ENCODE measurements around the gene FAAP20.
A peak's percentile ranks its signal among the peaks of the same experiment; 100 is the strongest.

Gene FAAP20

DNA sequence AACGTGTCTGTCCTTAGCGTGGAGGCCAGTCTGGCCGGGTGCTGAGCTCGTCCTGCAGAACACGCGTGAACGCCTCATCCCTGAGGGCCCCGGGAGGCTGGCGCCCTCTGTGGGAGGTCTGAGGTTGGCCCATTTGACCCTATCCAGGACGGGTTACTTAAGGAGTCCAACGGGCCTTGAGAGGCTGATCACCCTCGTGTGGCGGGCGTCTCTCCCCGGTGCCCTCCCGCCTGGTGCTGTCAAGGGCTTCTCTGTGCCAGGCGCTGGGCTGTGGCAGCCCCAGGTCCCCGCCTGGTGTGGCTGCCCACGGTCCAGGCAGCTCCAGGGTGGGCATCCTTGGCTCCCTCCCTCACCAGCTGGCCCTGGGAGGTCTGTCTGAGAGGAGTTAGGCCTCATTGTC, 43.2 kb upstream of the FAAP20 start:
- H3K18ac ChIP-seq (ENCODE audit: low read length), result no peak overlapping the region
- no peak for DNase-seq
- no CpG with 5 or more reads among the region's 19 CpGs for WGBS (ENCODE audit: extremely low coverage, insufficient coverage, insufficient read length)

DNA sequence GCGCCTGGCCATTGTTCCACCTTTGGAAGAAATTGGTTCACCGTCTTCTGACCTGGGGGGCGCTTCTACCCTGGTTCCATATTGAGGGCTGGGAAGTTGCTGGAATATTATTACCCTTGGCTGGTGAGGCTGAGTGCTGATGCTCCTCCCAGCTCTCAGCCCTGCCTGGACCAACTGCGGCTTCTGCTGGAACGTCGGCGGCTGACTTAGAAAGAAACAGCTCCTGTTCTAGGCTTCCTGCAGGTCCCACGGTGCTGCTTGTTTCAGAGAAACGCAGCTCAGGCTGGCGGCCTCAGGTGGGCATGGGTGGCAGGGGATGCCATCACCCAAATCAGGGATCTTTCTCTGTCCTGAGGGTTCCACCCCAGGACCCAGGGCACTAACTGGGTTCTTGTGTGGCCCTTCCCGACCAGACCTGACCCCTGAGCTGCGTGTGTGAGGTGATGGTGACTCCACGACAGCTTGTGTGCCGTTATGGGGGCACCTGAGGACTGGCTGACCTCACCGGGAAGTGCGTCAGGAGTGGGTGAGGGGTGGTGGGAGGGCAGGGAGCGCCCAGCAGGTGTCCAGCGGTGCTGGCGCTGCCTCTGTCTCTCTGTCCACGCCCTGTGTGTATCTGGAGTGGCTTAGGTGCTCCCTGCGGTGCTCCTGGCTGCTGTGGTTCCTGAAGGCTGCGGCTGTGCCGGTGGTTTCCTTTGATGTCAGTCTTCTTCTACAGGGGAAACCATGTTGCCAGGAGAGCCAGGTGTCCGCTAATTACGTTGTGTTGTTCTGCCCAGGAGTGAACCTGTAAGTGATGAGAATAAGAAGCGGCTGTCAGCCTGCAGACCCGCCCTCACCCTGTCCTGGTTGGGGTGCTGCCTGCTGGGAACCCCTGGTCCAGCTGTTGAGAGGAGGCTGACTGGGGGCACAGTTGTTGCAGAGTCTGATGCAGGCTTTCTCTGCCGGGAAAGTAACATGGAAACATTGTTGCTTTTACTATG, 42.4 kb upstream of the FAAP20 start:
- Histone ChIP-seq H3K9ac (ENCODE audit: low read length) (no peak overlapping the region), H2BK5ac (ENCODE audit: low read depth, low read length, poor library complexity) (no peak overlapping the region), H3K36me3 (ENCODE audit: control insufficient read depth in 1 of 2, insufficient read depth in 2 of 2, low read length in 2 of 2) (peaks cover 24 to 39% of the 10 kb centered on the region in 2 experiments), H3K27ac (ENCODE audit: low read depth, low read length) (no peak overlapping the region), H4K8ac (ENCODE audit: low read depth, low read length) (no peak overlapping the region), H3K4me1 (ENCODE audit: control insufficient read depth in 1 of 2, insufficient read depth in 2 of 2, low read length in 2 of 2) (peaks cover 36 to 39% of the 10 kb centered on the region in 2 experiments), H3K18ac (ENCODE audit: low read length) (no peak overlapping the region), H3K79me1 (ENCODE audit: low read length) (peaks cover 8% of the 10 kb centered on the region), H3K4me3 (ENCODE audit: low read depth, low read length) (no peak overlapping the region), H3K23ac (ENCODE audit: low read length) (no peak overlapping the region), H3K9me3 (ENCODE audit: insufficient read depth, low read depth, low read length) (peaks cover 1% of the 10 kb centered on the region), H3K4me2 (ENCODE audit: low read length) (no peak overlapping the region), H2BK120ac (ENCODE audit: insufficient read depth, low read length, poor library complexity) (no peak overlapping the region), H2BK12ac (ENCODE audit: low read length) (no peak overlapping the region), H3K79me2 (ENCODE audit: control insufficient read depth, insufficient read depth, low read length, poor library complexity) (peaks cover 79% of the 10 kb centered on the region), H3K27me3 (ENCODE audit: insufficient read depth, low read length) (no peaks in the 10 kb centered on the region), H4K12ac (ENCODE audit: low read depth, low read length) (no peak overlapping the region), H2AK5ac (ENCODE audit: low read length) (no peak overlapping the region), H3K4ac (ENCODE audit: low read depth, low read length) (peak overlapping the region; percentile 98), H3K14ac (ENCODE audit: low read length) (no peak overlapping the region), H2AFZ (ENCODE audit: insufficient read depth, low read length, poor library complexity) (peak overlapping the region; percentile 2), H4K91ac (ENCODE audit: low read depth, low read length) (no peak overlapping the region)
- no CpG with 5 or more reads among the region's 28 CpGs for WGBS (ENCODE audit: extremely low coverage, insufficient coverage, insufficient read length)
- DNase-seq, result no peak

More for the DNA sequence above, 43.2 kb upstream of the FAAP20 start:
- no peaks in the 10 kb centered on the region for H3K27me3 ChIP-seq (ENCODE audit: insufficient read depth, low read length)
- H3K23ac ChIP-seq (ENCODE audit: low read length), result no peak overlapping the region
- H4K12ac ChIP-seq (ENCODE audit: low read depth, low read length), result no peak overlapping the region
- H2BK120ac ChIP-seq (ENCODE audit: insufficient read depth, low read length, poor library complexity), result no peak overlapping the region
- no peak overlapping the region for H2BK12ac ChIP-seq (ENCODE audit: low read length)
- no peak overlapping the region for H2BK5ac ChIP-seq (ENCODE audit: low read depth, low read length, poor library complexity)
- no peak overlapping the region for H4K8ac ChIP-seq (ENCODE audit: low read depth, low read length)
- H3K27ac ChIP-seq (ENCODE audit: low read depth, low read length), result no peak overlapping the region
- peak overlapping the region; percentile 98 for H3K4ac ChIP-seq (ENCODE audit: low read depth, low read length)
- H2AFZ ChIP-seq (ENCODE audit: insufficient read depth, low read length, poor library complexity), result no peak overlapping the region
- peaks cover 28 to 31% of the 10 kb centered on the region in 2 experiments for H3K4me1 ChIP-seq (ENCODE audit: control insufficient read depth in 1 of 2, insufficient read depth in 2 of 2, low read length in 2 of 2)
- H3K4me2 ChIP-seq (ENCODE audit: low read length), result no peak overlapping the region
- no peak overlapping the region for H3K4me3 ChIP-seq (ENCODE audit: low read depth, low read length)
- H3K14ac ChIP-seq (ENCODE audit: low read length), result no peak overlapping the region
- H3K79me1 ChIP-seq (ENCODE audit: low read length), result peaks cover 8% of the 10 kb centered on the region
- H3K9me3 ChIP-seq (ENCODE audit: insufficient read depth, low read depth, low read length), result peaks cover 1% of the 10 kb centered on the region
- H3K36me3 ChIP-seq (ENCODE audit: control insufficient read depth in 1 of 2, insufficient read depth in 2 of 2, low read length in 2 of 2), result peaks cover 25 to 36% of the 10 kb centered on the region in 2 experiments
- no peak overlapping the region for H2AK5ac ChIP-seq (ENCODE audit: low read length)
- H4K91ac ChIP-seq (ENCODE audit: low read depth, low read length), result no peak overlapping the region
- peaks cover 75% of the 10 kb centered on the region for H3K79me2 ChIP-seq (ENCODE audit: control insufficient read depth, insufficient read depth, low read length, poor library complexity)
- no peak overlapping the region for H3K9ac ChIP-seq (ENCODE audit: low read length)

DNA sequence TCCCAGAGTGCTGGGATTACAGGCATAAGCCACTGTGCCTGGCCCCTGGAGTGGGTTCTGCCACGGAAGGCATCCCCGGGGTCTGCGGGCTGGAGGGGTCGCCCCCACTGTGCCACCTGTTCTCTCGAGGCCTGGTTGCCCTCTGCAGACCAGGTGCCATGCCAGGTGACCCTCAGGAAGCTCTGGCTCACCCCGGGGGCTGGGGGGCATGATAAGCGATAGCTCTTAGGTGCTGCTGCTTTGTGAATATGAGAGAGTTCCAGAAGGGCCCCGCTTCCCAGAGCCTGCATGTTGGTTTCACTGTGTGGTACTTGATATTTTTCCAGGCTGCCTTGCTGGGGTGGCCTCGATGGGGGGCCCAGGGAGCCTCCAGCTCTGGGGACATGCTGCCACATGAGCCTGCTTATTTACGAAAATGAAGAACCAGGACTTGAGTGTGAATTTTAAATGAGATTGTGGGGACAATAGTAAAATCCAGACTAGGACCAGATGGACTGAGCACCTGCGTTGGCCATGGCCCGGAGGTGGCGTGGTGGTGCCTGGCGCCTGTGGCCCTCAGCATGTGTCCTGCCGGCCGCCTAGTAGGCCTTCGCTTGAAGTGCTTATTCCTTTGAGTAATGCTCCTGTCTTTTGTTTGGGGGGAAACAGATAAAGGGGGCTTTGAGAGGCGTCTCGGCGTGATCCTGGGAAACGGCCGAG, 40.9 kb upstream of the FAAP20 start:
- Histone ChIP-seq H4K91ac (ENCODE audit: low read depth, low read length) (no peak overlapping the region), H3K4me3 (ENCODE audit: low read depth, low read length) (no peak overlapping the region), H3K36me3 (ENCODE audit: control insufficient read depth in 1 of 2, insufficient read depth in 2 of 2, low read length in 2 of 2) (peaks cover 13 to 30% of the 10 kb centered on the region in 2 experiments), H3K4me1 (ENCODE audit: control insufficient read depth in 1 of 2, insufficient read depth in 2 of 2, low read length in 2 of 2) (peaks cover 48 to 52% of the 10 kb centered on the region in 2 experiments), H3K18ac (ENCODE audit: low read length) (no peak overlapping the region), H3K23ac (ENCODE audit: low read length) (no peak overlapping the region), H3K79me1 (ENCODE audit: low read length) (peaks cover 8% of the 10 kb centered on the region), H3K27ac (ENCODE audit: low read depth, low read length) (no peak overlapping the region), H3K27me3 (ENCODE audit: insufficient read depth, low read length) (no peaks in the 10 kb centered on the region), H2BK5ac (ENCODE audit: low read depth, low read length, poor library complexity) (no peak overlapping the region), H3K4me2 (ENCODE audit: low read length) (no peak overlapping the region), H3K79me2 (ENCODE audit: control insufficient read depth, insufficient read depth, low read length, poor library complexity) (peaks cover 82% of the 10 kb centered on the region), H2BK12ac (ENCODE audit: low read length) (no peak overlapping the region), H2BK120ac (ENCODE audit: insufficient read depth, low read length, poor library complexity) (no peak overlapping the region), H2AK5ac (ENCODE audit: low read length) (no peak overlapping the region), H4K12ac (ENCODE audit: low read depth, low read length) (no peak overlapping the region), H4K8ac (ENCODE audit: low read depth, low read length) (no peak overlapping the region), H2AFZ (ENCODE audit: insufficient read depth, low read length, poor library complexity) (no peak overlapping the region), H3K9me3 (ENCODE audit: insufficient read depth, low read depth, low read length) (peaks cover 1% of the 10 kb centered on the region), H3K14ac (ENCODE audit: low read length) (no peak overlapping the region), H3K4ac (ENCODE audit: low read depth, low read length) (peak overlapping the region; percentile 23), H3K9ac (ENCODE audit: low read length) (no peak overlapping the region)
- no CpG with 5 or more reads among the region's 22 CpGs for WGBS (ENCODE audit: extremely low coverage, insufficient coverage, insufficient read length)
- DNase-seq, result no peak

DNA sequence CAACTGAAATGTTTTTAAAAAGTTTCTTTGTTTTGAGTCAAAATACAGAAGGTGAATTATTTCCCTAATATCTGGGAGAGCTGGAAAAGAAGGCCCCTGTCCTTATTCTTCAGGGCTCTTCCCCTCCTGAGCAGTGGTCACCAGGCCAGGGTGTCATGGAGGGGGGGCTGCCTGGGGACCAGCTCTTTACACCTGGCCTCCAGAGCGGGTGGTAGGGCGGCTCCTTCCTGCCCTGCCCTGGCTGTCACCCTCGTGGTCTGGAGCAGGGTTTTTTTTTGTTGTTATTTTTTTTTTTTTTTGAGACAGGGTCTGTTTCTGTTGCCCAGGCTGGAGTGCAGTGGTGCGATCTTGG, 40.2 kb upstream of the FAAP20 start:
- H3K27ac ChIP-seq (ENCODE audit: low read depth, low read length), result peak overlapping the region; percentile 31
- no peak overlapping the region for H3K4me3 ChIP-seq (ENCODE audit: low read depth, low read length)
- no peak for DNase-seq
- H3K9ac ChIP-seq (ENCODE audit: low read length), result no peak overlapping the region
- H3K36me3 ChIP-seq (ENCODE audit: control insufficient read depth in 1 of 2, insufficient read depth in 2 of 2, low read length in 2 of 2), result peaks cover 13 to 28% of the 10 kb centered on the region in 2 experiments
- no CpG with 5 or more reads among the region's 4 CpGs for WGBS (ENCODE audit: extremely low coverage, insufficient coverage, insufficient read length)
- peaks cover 85% of the 10 kb centered on the region for H3K79me2 ChIP-seq (ENCODE audit: control insufficient read depth, insufficient read depth, low read length, poor library complexity)
- no peaks in the 10 kb centered on the region for H3K27me3 ChIP-seq (ENCODE audit: insufficient read depth, low read length)
- peak overlapping the region; percentile 69 for H3K4ac ChIP-seq (ENCODE audit: low read depth, low read length)
- H3K79me1 ChIP-seq (ENCODE audit: low read length), result peaks cover 11% of the 10 kb centered on the region
- H4K12ac ChIP-seq (ENCODE audit: low read depth, low read length), result no peak overlapping the region
- no peak overlapping the region for H2BK12ac ChIP-seq (ENCODE audit: low read length)
- H3K9me3 ChIP-seq (ENCODE audit: insufficient read depth, low read depth, low read length), result peaks cover 1% of the 10 kb centered on the region
- H2AFZ ChIP-seq (ENCODE audit: insufficient read depth, low read length, poor library complexity), result no peak overlapping the region
- H3K23ac ChIP-seq (ENCODE audit: low read length), result no peak overlapping the region
- H4K91ac ChIP-seq (ENCODE audit: low read depth, low read length), result no peak overlapping the region
- no peak overlapping the region for H4K8ac ChIP-seq (ENCODE audit: low read depth, low read length)
- H2BK5ac ChIP-seq (ENCODE audit: low read depth, low read length, poor library complexity), result no peak overlapping the region
- H2AK5ac ChIP-seq (ENCODE audit: low read length), result no peak overlapping the region
- no peak overlapping the region for H3K18ac ChIP-seq (ENCODE audit: low read length)
- H3K14ac ChIP-seq (ENCODE audit: low read length), result no peak overlapping the region
- peaks cover 42 to 53% of the 10 kb centered on the region in 2 experiments for H3K4me1 ChIP-seq (ENCODE audit: control insufficient read depth in 1 of 2, insufficient read depth in 2 of 2, low read length in 2 of 2)
- H2BK120ac ChIP-seq (ENCODE audit: insufficient read depth, low read length, poor library complexity), result no peak overlapping the region
- no peak overlapping the region for H3K4me2 ChIP-seq (ENCODE audit: low read length)
